Measurements from ENCODE around the gene ORC3. TPM values are rescaled to one million over a fixed set of nuclear protein-coding genes. Genes with fewer than 3 reads are reported as not detected.

ORC3 gene
- total RNA-seq, 1 donor from 2014 or later: 20.5 TPM

Other genes with a start within 250 kb of the ORC3 start
- 1.6 TPM for gene C6orf163, start 245.3 kb upstream of the ORC3 start, total RNA-seq
- 0.11 TPM for gene CFAP206, start 182.2 kb upstream of the ORC3 start, total RNA-seq
- 11.6 TPM for gene SLC35A1, start 117.2 kb upstream of the ORC3 start, total RNA-seq
- 19.5 TPM for gene RARS2, start 148 bp upstream of the ORC3 start, total RNA-seq
- gene AKIRIN2, start 112.1 kb downstream of the ORC3 start, total RNA-seq: 42.3 TPM